Stimulated activated CD8-positive, alpha-beta memory T cell treated with anti-CD3 and anti-CD28 coated beads, Interleukin-12 subunit alpha, Interleukin-12 subunit beta, amount 100 ng/mL, for 4 hours (primary cell): ENCODE data around the gene ZFP62.
A peak's percentile ranks its signal among the peaks of the same experiment; 100 is the strongest.
"Not testable (repeated sequence)": the region's sequence is repeated elsewhere in the genome, so short reads cannot be mapped to it uniquely, and the experiment has no call there.

Experiments
- DNase-seq: peaks from one replicate; pipeline ENCODE4 v3.0.0-alpha.2; 2020; ENCODE audit warnings: low read depth

ZFP62 gene

GRCh38 chr5:180830253-180831138 is 30.6 kb downstream of the ZFP62 start:
- peak; percentile 52 for DNase-seq

GRCh38 chr5:180829726-180830125 is 31.4 kb downstream of the ZFP62 start:
- DNase-seq: no peak

GRCh38 chr5:180828756-180829531 is 32.1 kb downstream of the ZFP62 start:
- not testable (repeated sequence) for DNase-seq

- not testable (repeated sequence) for DNase-seq
Measured at GRCh38 chr5:180827374-180827773, 33.7 kb downstream of the ZFP62 start.

GRCh38 chr5:180825768-180826525 is 35.1 kb downstream of the ZFP62 start:
- no peak for DNase-seq

- DNase-seq: no peak
Measured at GRCh38 chr5:180824630-180825476, 36.2 kb downstream of the ZFP62 start.

- DNase-seq: no peak
Measured at GRCh38 chr5:180823940-180824629, 37.0 kb downstream of the ZFP62 start.

GRCh38 chr5:180823346-180823745 is 37.7 kb downstream of the ZFP62 start:
- no peak for DNase-seq

- DNase-seq: no peak
Measured at GRCh38 chr5:180821538-180821937, 39.5 kb downstream of the ZFP62 start.

GRCh38 chr5:180820788-180821321 is 40.2 kb downstream of the ZFP62 start:
- DNase-seq: no peak

- DNase-seq: no peak
Measured at GRCh38 chr5:180818677-180819341, 42.3 kb downstream of the ZFP62 start.

- DNase-seq: no peak
Measured at GRCh38 chr5:180817893-180818674, 43.0 kb downstream of the ZFP62 start.

GRCh38 chr5:180816608-180817534 is 44.2 kb downstream of the ZFP62 start:
- no peak for DNase-seq

- no peak for DNase-seq
Measured at GRCh38 chr5:180815293-180815917, 45.7 kb downstream of the ZFP62 start.

- DNase-seq: no peak
Measured at GRCh38 chr5:180813420-180813819, 47.7 kb downstream of the ZFP62 start.

- DNase-seq: no peak
Measured at GRCh38 chr5:180811623-180812124, 49.4 kb downstream of the ZFP62 start.

- DNase-seq: no peak
Measured at GRCh38 chr5:180810959-180811622, 50.0 kb downstream of the ZFP62 start.
